ENCODE results near the gene SRSF9. TPM values are rescaled to one million over a fixed set of nuclear protein-coding genes. Genes with fewer than 3 reads are reported as not detected.

Gene SRSF9
- total RNA-seq, 1 experiment from 2014 or later = 284 TPM

DNA sequence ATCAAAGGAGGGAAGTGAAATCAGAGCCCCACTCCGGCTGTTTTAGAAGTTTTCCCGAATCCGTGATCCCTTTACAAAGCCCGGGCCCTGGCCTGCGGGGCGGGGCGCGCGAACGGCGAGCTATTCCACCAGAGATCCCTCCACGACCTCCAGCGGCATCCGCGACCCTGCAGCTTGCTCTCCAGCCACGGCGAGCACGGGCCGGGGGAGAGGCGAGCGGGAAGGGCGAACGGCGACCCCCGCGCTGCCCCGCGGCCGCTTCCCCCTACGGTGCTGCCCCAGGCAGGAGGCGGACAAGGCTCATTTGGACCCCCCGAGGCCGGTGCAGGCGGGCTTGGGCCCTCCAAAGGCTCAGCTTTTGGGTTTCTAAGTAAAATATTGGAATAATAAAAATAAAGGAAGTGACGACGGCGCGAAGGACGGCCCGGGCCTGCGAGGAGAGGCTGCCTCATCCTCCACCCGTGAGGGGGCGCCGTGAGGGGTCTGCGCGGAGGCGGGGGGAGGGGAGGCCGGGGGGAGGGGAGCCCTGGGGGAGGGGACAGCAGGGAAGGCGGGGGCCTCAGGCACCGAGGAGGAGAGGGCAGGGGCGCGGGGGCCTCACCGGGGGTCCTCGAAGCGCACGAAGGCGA is 613 bp downstream of the SRSF9 start:
- Mint-ChIP-seq H3K4me1 (ENCODE audit: low read depth, unreplicated experiment) (peaks cover 48% of the 10 kb centered on the region), H3K27me3 (ENCODE audit: unreplicated experiment) (no peaks in the 10 kb centered on the region), H3K36me3 (ENCODE audit: insufficient read depth, unreplicated experiment) (peaks cover 67% of the 10 kb centered on the region), H3K9me3 (ENCODE audit: low read depth, unreplicated experiment) (no peaks in the 10 kb centered on the region), H3K4me3 (ENCODE audit: low read depth, unreplicated experiment) (peak overlapping the region; percentile 95), H3K27ac (ENCODE audit: unreplicated experiment) (peak overlapping the region; percentile 62)
- peak; percentile 33 for DNase-seq
- TF ChIP-seq, protein P1, sequence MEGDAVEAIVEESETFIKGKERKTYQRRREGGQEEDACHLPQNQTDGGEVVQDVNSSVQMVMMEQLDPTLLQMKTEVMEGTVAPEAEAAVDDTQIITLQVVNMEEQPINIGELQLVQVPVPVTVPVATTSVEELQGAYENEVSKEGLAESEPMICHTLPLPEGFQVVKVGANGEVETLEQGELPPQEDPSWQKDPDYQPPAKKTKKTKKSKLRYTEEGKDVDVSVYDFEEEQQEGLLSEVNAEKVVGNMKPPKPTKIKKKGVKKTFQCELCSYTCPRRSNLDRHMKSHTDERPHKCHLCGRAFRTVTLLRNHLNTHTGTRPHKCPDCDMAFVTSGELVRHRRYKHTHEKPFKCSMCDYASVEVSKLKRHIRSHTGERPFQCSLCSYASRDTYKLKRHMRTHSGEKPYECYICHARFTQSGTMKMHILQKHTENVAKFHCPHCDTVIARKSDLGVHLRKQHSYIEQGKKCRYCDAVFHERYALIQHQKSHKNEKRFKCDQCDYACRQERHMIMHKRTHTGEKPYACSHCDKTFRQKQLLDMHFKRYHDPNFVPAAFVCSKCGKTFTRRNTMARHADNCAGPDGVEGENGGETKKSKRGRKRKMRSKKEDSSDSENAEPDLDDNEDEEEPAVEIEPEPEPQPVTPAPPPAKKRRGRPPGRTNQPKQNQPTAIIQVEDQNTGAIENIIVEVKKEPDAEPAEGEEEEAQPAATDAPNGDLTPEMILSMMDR (IDR thresholded peaks at IDR 0.05; ENCODE audit: unreplicated experiment) = no peak
- CTCF ChIA-PET = interaction anchor here (0.7 to 2.4 kb wide), 6 partner anchors 10 to 229 kb away, joined by 3 to 11 read pairs (median 4); partner anchors contain the start of genes COX6A1 and DYNLL1
- intact Hi-C loops (cut with micrococcal nuclease; ENCODE audit: unreplicated experiment) = loop anchor here (2.0 kb wide), 1 partner anchor 22 kb away; the partner anchor contains the start of genes GATC and TRIAP1
- BruUV-seq (replicated peaks) = no TSS peak

DNA sequence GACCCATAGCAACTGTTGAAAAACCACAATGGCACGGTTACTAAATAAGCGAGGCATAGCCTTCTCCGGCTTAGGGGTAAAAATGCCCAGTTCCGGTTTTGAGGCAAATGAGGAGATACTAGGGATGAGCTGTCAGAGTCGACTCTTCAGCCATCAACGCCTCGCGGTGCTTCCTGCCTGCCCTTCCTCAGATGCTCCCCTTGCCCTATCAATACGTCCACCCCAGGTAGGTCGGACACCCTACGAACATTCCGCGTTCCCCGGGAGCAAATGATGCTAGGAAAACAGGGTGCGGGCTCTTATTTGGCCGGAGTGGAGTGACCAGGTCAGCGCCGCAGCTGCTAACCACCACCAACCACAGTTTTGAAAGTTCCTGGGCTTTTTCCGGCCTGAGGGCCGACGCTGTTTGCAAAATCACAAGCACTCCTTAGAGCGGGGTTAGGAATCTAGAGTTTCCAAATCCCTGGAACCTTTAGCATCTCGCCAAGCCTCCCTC is 1.2 kb downstream of the SRSF9 start:
- peaks cover 42% of the 10 kb centered on the region for H3K4me1 Mint-ChIP-seq (ENCODE audit: low read depth, unreplicated experiment)
- H3K9me3 Mint-ChIP-seq (ENCODE audit: low read depth, unreplicated experiment) = no peaks in the 10 kb centered on the region
- intact Hi-C loops (cut with micrococcal nuclease; ENCODE audit: unreplicated experiment) = loop anchor here (2.0 kb wide), 1 partner anchor 22 kb away; the partner anchor contains the start of genes GATC and TRIAP1
- TSS peak; percentile 39 for BruUV-seq (replicated peaks)
- peak overlapping the region; percentile 62 for H3K27ac Mint-ChIP-seq (ENCODE audit: unreplicated experiment)
- peaks cover 68% of the 10 kb centered on the region for H3K36me3 Mint-ChIP-seq (ENCODE audit: insufficient read depth, unreplicated experiment)
- CTCF ChIA-PET = interaction anchor here (0.5 to 2.4 kb wide), 7 partner anchors 11 to 228 kb away, joined by 3 to 11 read pairs (median 5); partner anchors contain the start of genes COX6A1 and DYNLL1
- DNase-seq = peak; percentile 32
- TF ChIP-seq, protein P1 (IDR thresholded peaks at IDR 0.05; ENCODE audit: unreplicated experiment) = no peak
- peak overlapping the region; percentile 95 for H3K4me3 Mint-ChIP-seq (ENCODE audit: low read depth, unreplicated experiment)
- H3K27me3 Mint-ChIP-seq (ENCODE audit: unreplicated experiment) = no peaks in the 10 kb centered on the region

DNA sequence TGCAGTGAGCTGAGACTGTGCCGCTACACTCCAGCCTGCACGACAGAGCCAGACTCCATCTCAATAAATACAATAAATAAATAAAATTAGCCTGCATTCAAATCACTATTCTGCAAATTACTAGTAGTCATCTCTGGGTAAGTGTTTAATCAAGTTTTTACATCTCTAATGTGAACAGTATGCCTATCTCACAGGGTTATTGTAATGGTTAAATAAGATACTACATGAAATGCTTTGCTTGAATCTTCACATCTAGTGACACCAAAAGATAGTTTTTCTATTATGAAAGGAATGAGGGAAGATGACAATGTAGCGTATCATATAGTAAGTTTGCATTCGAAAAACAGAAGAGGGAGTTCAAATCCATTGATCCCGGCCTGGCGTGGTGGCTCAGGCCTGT is 2.1 kb downstream of the SRSF9 start:
- DNase-seq = no peak
- Mint-ChIP-seq H3K4me3 (ENCODE audit: low read depth, unreplicated experiment) (peak overlapping the region; percentile 95), H3K36me3 (ENCODE audit: insufficient read depth, unreplicated experiment) (peaks cover 77% of the 10 kb centered on the region), H3K27ac (ENCODE audit: unreplicated experiment) (no peak overlapping the region), H3K4me1 (ENCODE audit: low read depth, unreplicated experiment) (peaks cover 34% of the 10 kb centered on the region), H3K27me3 (ENCODE audit: unreplicated experiment) (no peaks in the 10 kb centered on the region), H3K9me3 (ENCODE audit: low read depth, unreplicated experiment) (no peaks in the 10 kb centered on the region)
- no TSS peak for BruUV-seq (replicated peaks)
- intact Hi-C loops (cut with micrococcal nuclease; ENCODE audit: unreplicated experiment) = no loop called here
- CTCF ChIA-PET = interaction anchor here (0.5 to 0.9 kb wide), 2 partner anchors 30 to 88 kb away, joined by 3 to 6 read pairs; no protein-coding TSS in a partner anchor
- TF ChIP-seq, protein P1 (IDR thresholded peaks at IDR 0.05; ENCODE audit: unreplicated experiment) = no peak

DNA sequence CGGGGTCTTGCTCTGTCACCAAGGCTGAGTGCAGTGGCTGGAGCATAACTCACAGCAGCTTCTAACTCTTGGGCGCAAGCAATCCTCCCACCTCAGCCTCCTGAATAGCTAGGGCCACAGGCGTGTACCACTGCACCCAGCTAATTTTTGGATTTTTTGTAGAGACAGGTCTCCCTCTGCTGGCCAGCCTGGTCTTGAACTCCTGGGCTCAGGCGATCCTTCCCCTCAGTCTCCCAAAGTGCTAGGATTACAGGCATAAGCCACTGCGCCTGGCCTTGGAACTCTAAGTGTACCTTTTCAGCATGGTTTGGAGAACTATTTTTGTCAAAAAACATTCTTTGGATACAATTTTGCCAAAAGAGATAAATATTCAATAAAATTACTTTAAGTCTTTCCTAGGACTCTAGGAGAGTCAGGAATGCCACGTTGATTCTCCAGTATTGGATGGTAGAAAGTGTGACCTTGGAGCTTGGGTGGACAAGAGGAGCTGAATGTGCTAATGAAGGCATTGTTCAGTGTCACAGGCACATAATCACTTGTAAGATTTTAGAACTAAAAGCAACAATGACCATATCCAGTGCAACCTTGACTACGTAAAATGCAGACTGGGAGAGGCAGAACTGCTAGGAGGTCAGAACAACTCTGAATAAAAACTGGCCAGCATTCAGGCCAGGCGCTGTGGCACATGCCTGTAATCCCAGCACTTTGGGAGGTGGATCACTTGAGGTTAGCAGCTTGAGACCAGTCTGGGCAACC is 2.8 kb downstream of the SRSF9 start:
- H3K4me3 Mint-ChIP-seq (ENCODE audit: low read depth, unreplicated experiment) = no peak overlapping the region
- intact Hi-C loops (cut with micrococcal nuclease; ENCODE audit: unreplicated experiment) = no loop called here

More for the DNA sequence above, 2.8 kb downstream of the SRSF9 start:
- no peak overlapping the region for H3K27ac Mint-ChIP-seq (ENCODE audit: unreplicated experiment)
- H3K27me3 Mint-ChIP-seq (ENCODE audit: unreplicated experiment) = no peaks in the 10 kb centered on the region
- H3K9me3 Mint-ChIP-seq (ENCODE audit: low read depth, unreplicated experiment) = no peaks in the 10 kb centered on the region
- peaks cover 34% of the 10 kb centered on the region for H3K4me1 Mint-ChIP-seq (ENCODE audit: low read depth, unreplicated experiment)
- no TSS peak for BruUV-seq (replicated peaks)
- TF ChIP-seq, protein P1 (IDR thresholded peaks at IDR 0.05; ENCODE audit: unreplicated experiment) = peak; percentile 53
- H3K36me3 Mint-ChIP-seq (ENCODE audit: insufficient read depth, unreplicated experiment) = peaks cover 82% of the 10 kb centered on the region
- CTCF ChIA-PET = interaction anchor here (0.9 to 1.0 kb wide), 2 partner anchors 8 to 29 kb away, joined by 3 to 5 read pairs; no protein-coding TSS in a partner anchor
- DNase-seq = peak; percentile 59

Data from Calu3 (cell line).